ENCODE results near the gene PIGW.

- TF ChIP-seq EZH2phosphoT487 (IDR thresholded peaks at IDR 0.05; ENCODE audit: insufficient read depth, low read depth) (no peak), EZH2 (IDR thresholded peaks at IDR 0.05; ENCODE audit: insufficient read depth, poor library complexity, severe bottlenecking) (no peak)
Measured at GRCh38 chr17:36523113-36523512, 11.7 kb upstream of the PIGW start.
